Measurements from ENCODE around the gene SLC12A2. TPM values are rescaled to one million over a fixed set of nuclear protein-coding genes. Genes with fewer than 3 reads are reported as not detected.

The SLC12A2 gene
- total RNA-seq, 1 experiment from 2014 or later: 36.9 TPM

DNA sequence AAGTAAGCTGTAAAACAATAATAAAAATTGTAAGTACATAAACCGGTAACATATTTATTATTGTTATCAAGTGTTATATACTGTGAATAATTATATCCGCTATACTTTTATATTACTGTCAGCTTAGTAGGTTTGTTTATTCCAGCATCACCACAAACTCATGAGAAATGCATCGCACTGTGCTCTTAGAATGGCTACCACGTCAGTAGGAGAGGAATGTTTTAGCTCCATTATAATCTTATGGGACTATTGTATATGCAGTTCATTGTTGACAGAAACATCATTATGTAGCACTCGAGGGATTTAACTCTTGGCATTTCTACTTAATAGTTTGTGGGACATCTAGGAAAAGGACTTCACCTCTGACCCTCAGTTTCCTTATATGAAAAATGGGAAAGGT, 16.4 kb downstream of the SLC12A2 start:
- Histone ChIP-seq H3K27me3 (ENCODE audit: control insufficient read depth, insufficient read depth, low read length) (no peaks in the 10 kb centered on the region), H3K27ac (ENCODE audit: low read length) (no peak overlapping the region), H3K9me3 (ENCODE audit: control insufficient read depth, insufficient read depth, low read depth, low read length) (peaks cover 22% of the 10 kb centered on the region; the same call in 1 of the 2 replicates), H3K4me3 (ENCODE audit: low read depth in 2 of 2, low read length in 2 of 2) (no peak overlapping the region), H3K4me1 (ENCODE audit: control insufficient read depth, insufficient read depth, low read length) (no peaks in the 10 kb centered on the region), H3K36me3 (ENCODE audit: control insufficient read depth, insufficient read depth, low read length) (no peaks in the 10 kb centered on the region)
- in situ Hi-C loops (cut with HindIII; ENCODE audit: low pct_unique_long_range_greater_than_20kb, low sequenced_read_pairs) (no loop called here), intact Hi-C loops (cut with micrococcal nuclease; ENCODE audit: unreplicated experiment) (no loop called here)
- POLR2A ChIA-PET: no interaction called here
- DNase-seq (ENCODE audit: low read depth, low spot score) (no peak), ATAC-seq (no peak)
- CTCF ChIA-PET: no interaction called here
- no peak for TF ChIP-seq TCF7L2 (IDR thresholded peaks at IDR 0.05; ENCODE audit: low read depth, low read length)
- no TSS peak for BruUV-seq (replicated peaks)

- no TSS peak for BruUV-seq (replicated peaks)
- CTCF ChIA-PET: no interaction called here
Observed at GRCh38 chr5:128100860-128101557, 17.4 kb downstream of the SLC12A2 start.

More at GRCh38 chr5:128100860-128101557, 17.4 kb downstream of the SLC12A2 start:
- Histone ChIP-seq H3K27ac (ENCODE audit: low read length) (no peak overlapping the region), H3K36me3 (ENCODE audit: control insufficient read depth, insufficient read depth, low read length) (no peaks in the 10 kb centered on the region), H3K4me3 (ENCODE audit: low read depth in 2 of 2, low read length in 2 of 2) (no peak overlapping the region), H3K4me1 (ENCODE audit: control insufficient read depth, insufficient read depth, low read length) (no peaks in the 10 kb centered on the region), H3K9me3 (ENCODE audit: control insufficient read depth, insufficient read depth, low read depth, low read length) (peaks cover 19% of the 10 kb centered on the region; the same call in 1 of the 2 replicates), H3K27me3 (ENCODE audit: control insufficient read depth, insufficient read depth, low read length) (no peaks in the 10 kb centered on the region)
- ATAC-seq (no peak), DNase-seq (ENCODE audit: low read depth, low spot score) (no peak)
- in situ Hi-C loops (cut with HindIII; ENCODE audit: low pct_unique_long_range_greater_than_20kb, low sequenced_read_pairs) (no loop called here), intact Hi-C loops (cut with micrococcal nuclease; ENCODE audit: unreplicated experiment) (no loop called here)
- TF ChIP-seq POLR2AphosphoS5 (IDR thresholded peaks at IDR 0.05; ENCODE audit: low read depth, low read length) (no peak), TCF7L2 (IDR thresholded peaks at IDR 0.05; ENCODE audit: low read depth, low read length) (no peak), SIN3A (IDR thresholded peaks at IDR 0.05; ENCODE audit: borderline replicate concordance, insufficient read depth, low read depth, low read length) (no peak), CTCF (IDR thresholded peaks at IDR 0.05) (no peak), REST (IDR thresholded peaks at IDR 0.05; ENCODE audit: insufficient read depth in 1 of 2, low read depth in 2 of 2, low read length in 1 of 2) (no peak)
- POLR2A ChIA-PET: interaction anchor here (0.5 kb wide), 1 partner anchor 23 kb away, joined by 10 read pairs; no protein-coding TSS in a partner anchor

Data from Panc1 (cell line).